IPS-18a (cell line): ENCODE results near the gene TRIOBP.

Experiments used
- H3K27ac ChIP-seq: one replicate; pipeline ENCODE4 v1.5.1; 2013; ENCODE audit warnings: low read length
- H3K27me3 ChIP-seq: one replicate; pipeline ENCODE4 v1.6.1; 2013; ENCODE audit warnings: mild to moderate bottlenecking, low read length; ENCODE audit not compliant: control insufficient read depth, insufficient read depth
- H3K36me3 ChIP-seq: one replicate; pipeline ENCODE4 v1.6.1; 2013; ENCODE audit warnings: low read depth, low read length; ENCODE audit not compliant: control insufficient read depth
- H3K4me1 ChIP-seq: one replicate; pipeline ENCODE4 v1.6.1; 2013; ENCODE audit warnings: low read depth, low read length; ENCODE audit not compliant: control insufficient read depth
- H3K4me3 ChIP-seq: one replicate; pipeline ENCODE4 v1.5.1; 2013; ENCODE audit warnings: low read length
- H3K9ac ChIP-seq: one replicate; pipeline ENCODE4 v1.6.1; 2013; ENCODE audit warnings: mild to moderate bottlenecking, low read length, moderate library complexity
- H3K9me3 ChIP-seq: one replicate; pipeline ENCODE4 v1.6.1; 2013; ENCODE audit warnings: low read depth, low read length; ENCODE audit not compliant: control insufficient read depth

TRIOBP gene

DNA sequence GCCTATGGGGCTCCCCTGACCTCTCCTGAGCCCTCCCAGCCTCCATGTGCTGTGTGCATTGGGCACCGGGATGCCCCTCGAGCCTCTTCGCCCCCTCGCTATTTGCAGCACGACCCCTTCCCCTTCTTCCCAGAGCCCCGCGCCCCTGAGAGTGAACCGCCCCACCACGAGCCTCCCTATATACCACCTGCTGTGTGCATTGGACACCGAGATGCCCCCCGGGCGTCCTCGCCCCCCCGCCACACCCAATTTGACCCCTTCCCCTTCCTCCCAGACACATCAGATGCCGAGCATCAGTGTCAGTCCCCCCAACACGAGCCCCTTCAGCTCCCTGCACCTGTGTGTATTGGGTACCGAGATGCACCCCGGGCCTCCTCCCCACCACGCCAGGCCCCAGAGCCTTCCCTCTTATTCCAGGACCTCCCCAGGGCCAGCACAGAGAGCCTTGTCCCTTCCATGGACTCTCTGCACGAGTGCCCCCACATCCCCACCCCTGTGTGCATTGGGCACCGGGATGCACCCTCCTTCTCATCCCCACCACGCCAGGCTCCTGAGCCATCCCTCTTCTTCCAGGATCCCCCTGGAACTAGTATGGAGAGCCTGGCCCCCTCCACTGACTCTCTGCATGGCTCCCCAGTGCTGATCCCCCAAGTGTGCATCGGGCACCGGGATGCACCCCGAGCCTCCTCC lies 28.8 kb downstream of the TRIOBP start:
- Histone ChIP-seq H3K4me1 (no peaks in the 10 kb centered on the region), H3K9ac (no peak overlapping the region), H3K27me3 (no peaks in the 10 kb centered on the region), H3K9me3 (no peaks in the 10 kb centered on the region), H3K36me3 (peaks cover 4% of the 10 kb centered on the region), H3K27ac (no peak overlapping the region), H3K4me3 (no peak overlapping the region)

DNA sequence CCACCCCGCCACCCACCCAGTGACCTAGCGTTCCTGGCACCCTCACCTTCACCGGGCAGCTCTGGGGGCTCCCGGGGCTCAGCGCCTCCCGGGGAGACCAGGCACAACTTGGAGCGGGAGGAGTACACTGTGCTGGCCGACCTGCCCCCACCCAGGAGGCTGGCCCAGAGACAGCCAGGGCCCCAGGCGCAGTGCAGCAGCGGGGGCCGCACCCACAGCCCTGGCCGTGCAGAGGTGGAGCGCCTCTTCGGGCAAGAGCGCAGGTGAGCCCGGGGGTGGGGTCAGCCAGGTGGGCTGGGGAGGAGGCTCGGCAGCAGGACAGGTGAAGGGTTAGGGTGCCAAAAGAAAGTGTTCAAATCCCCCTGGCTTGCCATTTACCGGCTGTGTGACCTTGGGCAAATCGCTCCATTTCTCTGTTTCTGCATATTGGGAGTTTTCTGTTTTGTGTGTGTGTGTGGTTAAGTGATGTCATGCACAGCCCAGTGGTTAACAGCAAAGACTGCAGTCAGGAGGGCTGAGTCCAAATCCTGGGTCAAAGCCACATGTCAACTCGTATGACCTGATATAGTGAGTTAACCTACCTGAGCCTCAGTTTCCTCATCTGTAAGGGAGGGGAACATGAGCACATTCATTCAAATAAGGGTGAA lies 29.5 kb downstream of the TRIOBP start:
- H3K9ac ChIP-seq = no peak overlapping the region
- no peaks in the 10 kb centered on the region for H3K4me1 ChIP-seq
- no peak overlapping the region for H3K4me3 ChIP-seq
- no peaks in the 10 kb centered on the region for H3K9me3 ChIP-seq
- no peaks in the 10 kb centered on the region for H3K27me3 ChIP-seq
- H3K36me3 ChIP-seq = peaks cover 4% of the 10 kb centered on the region
- H3K27ac ChIP-seq = no peak overlapping the region

DNA sequence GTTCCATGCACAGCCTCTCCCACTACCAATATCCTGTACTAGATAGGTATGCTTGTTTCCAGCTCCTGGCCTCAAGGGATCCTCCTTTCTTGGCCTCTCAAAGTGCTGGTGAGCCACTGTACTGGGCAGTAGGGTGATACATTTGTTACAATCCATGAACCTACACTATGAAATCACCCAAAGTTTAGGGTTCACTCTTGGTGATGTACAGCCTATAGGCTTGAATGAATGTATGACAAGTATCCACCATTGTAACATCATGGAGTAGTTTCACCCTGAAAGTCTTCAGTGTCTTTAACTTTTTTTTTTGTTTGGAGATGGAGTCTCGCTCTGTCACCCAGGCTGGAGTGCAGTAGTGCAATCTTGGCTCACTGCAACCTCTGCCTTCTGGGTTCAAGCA lies 31.8 kb downstream of the TRIOBP start:
- H3K9ac ChIP-seq = no peak overlapping the region
- H3K27me3 ChIP-seq = peaks cover 6% of the 10 kb centered on the region
- H3K9me3 ChIP-seq = no peaks in the 10 kb centered on the region
- H3K27ac ChIP-seq = no peak overlapping the region
- H3K4me1 ChIP-seq = no peaks in the 10 kb centered on the region
- no peak overlapping the region for H3K4me3 ChIP-seq
- H3K36me3 ChIP-seq = peaks cover under 1% of the 10 kb centered on the region

DNA sequence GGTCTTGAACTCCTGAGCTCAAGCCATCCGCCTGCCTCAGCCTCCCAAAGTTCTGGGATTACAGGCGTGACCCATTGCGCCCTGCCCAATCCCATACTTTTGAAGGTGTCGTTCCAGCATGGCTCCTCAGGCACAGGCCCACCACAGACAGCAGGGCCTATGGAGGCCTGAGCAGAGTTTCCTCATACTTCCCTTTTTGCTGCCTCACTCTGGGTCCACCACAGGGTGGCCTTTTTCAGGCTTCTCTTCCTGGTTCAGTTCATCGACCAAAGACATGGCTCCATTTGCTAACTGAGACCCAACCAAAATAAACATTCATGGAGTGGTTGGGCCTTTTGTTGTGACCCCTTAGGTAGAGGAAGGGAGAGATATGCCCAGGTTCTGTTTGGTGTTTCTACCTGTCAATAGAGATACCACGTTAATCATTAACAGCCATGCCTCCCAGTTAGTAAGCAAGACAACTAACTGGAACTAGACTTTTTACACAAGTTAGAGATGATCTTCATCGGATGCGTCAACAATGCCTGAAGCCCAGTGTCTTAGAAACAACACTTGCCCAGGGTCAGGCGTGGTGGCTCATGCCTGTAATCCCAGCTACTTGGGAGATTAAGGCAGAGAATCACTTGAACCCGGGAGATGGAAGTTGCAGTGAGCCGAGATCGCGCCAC lies 35.1 kb downstream of the TRIOBP start:
- Histone ChIP-seq H3K4me3 (no peak overlapping the region), H3K27ac (no peak overlapping the region), H3K27me3 (peaks cover 21% of the 10 kb centered on the region), H3K9ac (no peak overlapping the region), H3K4me1 (no peaks in the 10 kb centered on the region), H3K9me3 (no peaks in the 10 kb centered on the region), H3K36me3 (no peaks in the 10 kb centered on the region)

DNA sequence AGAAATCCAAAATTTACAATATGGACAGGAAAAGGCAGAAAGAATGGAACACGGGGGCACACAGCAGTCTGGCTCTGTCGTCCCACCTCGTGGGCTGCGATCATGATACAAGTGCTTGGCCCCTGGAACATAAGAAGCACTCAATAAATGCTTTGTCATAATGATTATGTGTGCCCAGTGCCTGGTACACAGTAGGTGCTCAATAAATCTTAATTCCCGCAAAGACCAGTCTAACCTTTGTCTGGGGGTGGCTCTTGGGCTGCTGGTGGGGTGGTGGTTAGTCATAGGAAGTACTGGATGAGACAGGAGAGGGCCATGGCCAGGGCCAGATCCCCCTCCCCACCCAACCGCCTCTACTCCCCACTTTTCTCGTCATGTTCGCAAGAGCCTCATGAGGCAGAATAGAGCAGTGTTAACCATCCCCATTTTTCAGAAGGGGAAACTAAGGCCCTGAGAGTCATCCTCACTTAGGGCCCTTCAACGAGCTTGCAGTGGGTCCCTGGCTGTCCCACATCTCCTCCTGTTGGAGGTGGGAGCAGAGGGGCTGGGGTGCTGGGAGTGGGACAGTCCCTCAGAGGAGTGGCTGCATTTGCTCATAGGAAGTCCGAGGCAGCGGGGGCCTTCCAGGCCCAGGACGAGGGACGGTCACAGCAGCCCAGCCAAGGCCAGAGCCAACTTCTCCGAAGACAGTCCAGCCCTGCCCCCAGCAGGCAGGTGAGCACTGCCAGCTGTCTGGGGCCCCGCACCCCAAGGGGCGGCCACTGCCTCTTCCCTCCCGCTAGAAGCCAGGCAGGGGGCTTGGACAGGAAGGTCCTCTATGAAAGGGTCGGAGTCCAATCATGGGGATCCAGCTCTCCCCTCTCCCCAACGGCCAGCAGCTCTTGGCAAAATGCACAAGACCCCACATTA lies 36.1 kb downstream of the TRIOBP start:
- Histone ChIP-seq H3K4me1 (no peaks in the 10 kb centered on the region), H3K9me3 (no peaks in the 10 kb centered on the region), H3K27me3 (peaks cover 28% of the 10 kb centered on the region), H3K36me3 (no peaks in the 10 kb centered on the region), H3K4me3 (no peak overlapping the region), H3K27ac (no peak overlapping the region), H3K9ac (no peak overlapping the region)

DNA sequence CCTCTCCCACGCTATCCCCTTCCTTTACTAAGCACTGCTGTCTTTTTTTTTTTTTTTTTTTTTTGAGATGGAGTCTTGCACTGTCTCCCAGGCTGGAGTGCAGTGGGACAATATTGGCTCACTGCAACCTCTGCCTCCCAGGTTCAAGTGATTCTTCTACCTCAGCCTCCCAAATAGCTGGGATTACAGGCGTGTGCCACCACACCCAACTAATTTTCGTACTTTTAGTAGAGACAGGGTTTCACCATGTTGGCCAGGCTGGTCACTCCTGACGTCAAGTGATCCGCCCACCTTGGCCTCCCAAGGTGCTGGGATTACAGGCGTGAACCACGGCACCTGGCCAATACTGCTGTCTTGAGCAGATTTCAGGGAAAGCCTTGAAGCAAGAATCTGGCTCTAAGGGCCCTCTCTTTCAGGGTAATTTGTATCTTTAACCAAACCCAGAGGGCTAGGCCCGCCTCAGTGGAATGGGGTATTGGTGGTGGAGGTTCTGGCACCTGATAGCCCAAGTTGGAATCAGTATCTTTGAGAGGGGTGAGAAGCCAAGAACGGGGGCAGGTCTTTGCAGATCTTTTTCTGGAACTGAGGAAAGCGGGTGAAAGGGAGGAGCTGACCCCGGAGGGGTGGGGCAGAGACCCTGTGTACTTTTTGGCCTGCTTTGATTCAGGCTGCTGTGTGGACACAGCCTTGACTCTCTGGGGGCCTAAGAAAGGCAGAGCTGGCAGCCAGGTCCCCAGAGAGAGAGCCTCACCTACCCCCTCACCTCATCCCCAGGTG lies 37.0 kb downstream of the TRIOBP start:
- H3K9ac ChIP-seq = no peak overlapping the region
- H3K36me3 ChIP-seq = no peaks in the 10 kb centered on the region
- H3K27ac ChIP-seq = no peak overlapping the region
- no peaks in the 10 kb centered on the region for H3K4me1 ChIP-seq
- H3K4me3 ChIP-seq = no peak overlapping the region
- H3K9me3 ChIP-seq = no peaks in the 10 kb centered on the region
- H3K27me3 ChIP-seq = peaks cover 37% of the 10 kb centered on the region

DNA sequence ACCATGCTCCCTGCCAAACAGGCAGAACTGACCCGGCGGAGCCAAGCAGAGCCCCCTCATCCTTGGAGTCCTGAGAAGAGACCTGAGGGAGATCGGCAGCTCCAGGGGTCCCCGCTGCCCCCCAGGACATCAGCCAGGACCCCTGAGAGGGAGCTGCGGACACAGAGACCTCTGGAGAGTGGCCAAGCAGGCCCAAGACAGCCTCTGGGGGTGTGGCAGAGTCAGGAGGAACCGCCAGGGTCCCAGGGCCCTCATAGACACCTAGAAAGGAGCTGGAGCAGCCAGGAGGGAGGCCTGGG lies 37.5 kb downstream of the TRIOBP start:
- H3K9ac ChIP-seq = no peak overlapping the region
- H3K27me3 ChIP-seq = peaks cover 40% of the 10 kb centered on the region
- no peak overlapping the region for H3K27ac ChIP-seq
- no peaks in the 10 kb centered on the region for H3K36me3 ChIP-seq
- no peak overlapping the region for H3K4me3 ChIP-seq
- H3K4me1 ChIP-seq = no peaks in the 10 kb centered on the region
- no peaks in the 10 kb centered on the region for H3K9me3 ChIP-seq

DNA sequence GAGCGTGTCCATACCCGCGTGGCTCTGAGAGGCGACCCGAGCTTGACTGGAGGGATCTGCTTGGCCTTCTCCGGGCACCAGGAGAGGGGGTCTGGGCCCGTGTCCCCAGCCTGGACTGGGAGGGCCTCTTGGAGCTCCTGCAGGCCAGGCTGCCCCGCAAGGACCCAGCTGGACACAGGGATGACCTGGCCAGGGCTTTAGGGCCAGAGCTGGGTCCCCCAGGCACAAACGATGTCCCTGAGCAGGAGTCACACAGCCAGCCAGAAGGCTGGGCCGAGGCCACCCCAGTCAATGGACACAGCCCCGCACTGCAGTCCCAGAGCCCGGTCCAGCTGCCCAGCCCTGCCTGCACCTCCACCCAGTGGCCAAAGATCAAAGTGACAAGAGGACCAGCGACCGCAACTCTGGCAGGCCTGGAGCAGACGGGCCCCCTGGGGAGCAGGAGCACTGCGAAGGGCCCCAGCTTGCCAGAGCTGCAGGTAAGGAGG lies 38.2 kb downstream of the TRIOBP start:
- Histone ChIP-seq H3K4me3 (no peak overlapping the region), H3K27ac (no peak overlapping the region), H3K4me1 (no peaks in the 10 kb centered on the region)

DNA sequence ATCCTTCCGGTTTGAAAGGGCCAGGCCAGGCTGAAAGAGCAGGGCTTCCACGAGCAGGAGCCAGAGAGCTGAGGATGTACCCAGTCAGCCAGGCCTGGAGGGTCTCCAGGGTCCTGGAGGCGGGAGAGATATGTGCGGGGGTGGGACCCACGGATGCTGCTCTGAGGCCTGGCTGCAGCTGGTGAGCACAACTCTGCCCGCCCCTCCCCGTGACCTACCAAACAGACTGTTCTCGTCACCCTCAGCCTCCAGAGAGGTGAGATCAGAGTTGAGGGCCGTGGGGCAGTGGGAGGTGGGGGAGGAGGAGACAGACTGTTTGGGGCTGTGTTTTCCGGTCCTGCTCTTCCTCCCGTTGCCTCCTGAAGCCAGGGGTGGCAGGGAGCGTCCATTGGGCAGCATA lies 42.2 kb downstream of the TRIOBP start:
- no peaks in the 10 kb centered on the region for H3K4me1 ChIP-seq
- H3K27me3 ChIP-seq = peaks cover 53% of the 10 kb centered on the region
- no peak overlapping the region for H3K9ac ChIP-seq
- no peaks in the 10 kb centered on the region for H3K9me3 ChIP-seq
- H3K27ac ChIP-seq = no peak overlapping the region
- H3K36me3 ChIP-seq = no peaks in the 10 kb centered on the region
- H3K4me3 ChIP-seq = no peak overlapping the region

More for the DNA sequence above, 38.2 kb downstream of the TRIOBP start:
- Histone ChIP-seq H3K9ac (no peak overlapping the region), H3K27me3 (peaks cover 40% of the 10 kb centered on the region), H3K36me3 (no peaks in the 10 kb centered on the region), H3K9me3 (no peaks in the 10 kb centered on the region)

DNA sequence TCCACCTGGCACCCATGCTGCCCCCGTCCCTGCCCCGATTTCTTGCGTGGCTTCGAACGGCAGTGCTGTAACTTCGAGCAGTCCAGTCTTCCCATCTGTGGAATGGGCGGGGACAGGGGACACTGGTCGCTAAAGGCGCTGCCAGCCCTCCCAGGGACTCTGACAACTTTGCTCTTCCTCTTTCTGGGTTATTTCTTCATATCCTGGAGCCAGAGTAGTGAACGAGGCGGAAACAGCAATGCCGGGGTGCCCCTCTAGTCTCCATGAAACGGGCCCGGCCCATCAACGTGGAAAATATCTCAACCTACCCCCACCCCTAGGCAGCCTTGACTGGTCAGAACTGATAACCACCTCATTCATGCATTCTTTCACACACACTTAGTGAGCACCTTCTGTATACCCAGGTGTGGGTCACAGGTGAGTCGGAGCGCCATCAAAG lies 42.8 kb downstream of the TRIOBP start:
- Histone ChIP-seq H3K27me3 (peaks cover 54% of the 10 kb centered on the region), H3K9me3 (no peaks in the 10 kb centered on the region), H3K4me3 (no peak overlapping the region), H3K36me3 (no peaks in the 10 kb centered on the region), H3K9ac (no peak overlapping the region), H3K4me1 (no peaks in the 10 kb centered on the region), H3K27ac (no peak overlapping the region)
